Activated gamma-delta T cell treated with anti-CD3 and anti-CD28 coated beads, Interleukin-2, amount 50 U/mL, for 16 hours (primary cell): ENCODE results near the gene DDN.
A peak's percentile ranks its signal among the peaks of the same experiment; 100 is the strongest.

Source experiments
- DNase-seq: peaks from one replicate; pipeline ENCODE4 v3.0.0-alpha.2; 2020; ENCODE audit warnings: low read depth

DDN gene

GRCh38 chr12:48999371-49000131, at the start of gene DDN:
TSS of gene DDN (minus strand) at chr12:48999375. CDS start at chr12:48999287, 88 bp downstream.
- no peak for DNase-seq

- no peak for DNase-seq
Measured at GRCh38 chr12:49048953-49049352, 49.8 kb upstream of the DDN start.

- DNase-seq = no peak
Measured at GRCh38 chr12:49046129-49046895, 47.1 kb upstream of the DDN start.

- DNase-seq = no peak
Measured at GRCh38 chr12:49044660-49045059, 45.5 kb upstream of the DDN start.

GRCh38 chr12:49043856-49044258, 44.7 kb upstream of the DDN start:
- DNase-seq = peak; percentile 63

- DNase-seq = no peak
Measured at GRCh38 chr12:49043241-49043640, 44.1 kb upstream of the DDN start.

- no peak for DNase-seq
Measured at GRCh38 chr12:49041881-49042484, 42.8 kb upstream of the DDN start.

GRCh38 chr12:49041036-49041880, 42.1 kb upstream of the DDN start:
- DNase-seq = no peak

- DNase-seq = no peak
Measured at GRCh38 chr12:49040364-49040855, 41.2 kb upstream of the DDN start.

- DNase-seq = no peak
Measured at GRCh38 chr12:49039421-49040363, 40.5 kb upstream of the DDN start.

GRCh38 chr12:49038291-49038955, 39.2 kb upstream of the DDN start:
- no peak for DNase-seq

GRCh38 chr12:49037947-49038237, 38.7 kb upstream of the DDN start:
- no peak for DNase-seq

GRCh38 chr12:49037111-49037946, 38.2 kb upstream of the DDN start:
- DNase-seq = no peak

- no peak for DNase-seq
Measured at GRCh38 chr12:49036029-49036428, 36.9 kb upstream of the DDN start.

- DNase-seq = no peak
Measured at GRCh38 chr12:49034286-49034622, 35.1 kb upstream of the DDN start.

GRCh38 chr12:49033611-49034285, 34.6 kb upstream of the DDN start:
- no peak for DNase-seq

GRCh38 chr12:49032679-49033447, 33.7 kb upstream of the DDN start:
- no peak for DNase-seq

- DNase-seq = no peak
Measured at GRCh38 chr12:49032276-49032675, 33.1 kb upstream of the DDN start.
